Upper lobe of right lung (tissue), 1 donor: ENCODE data around the gene OR2G3. TPM values are rescaled to one million over a fixed set of nuclear protein-coding genes. Genes with fewer than 3 reads are reported as not detected.

Experiments
- ATAC-seq: fragments of 200-7000 bp; cut with Tn5 transposase; one replicate; pipeline ENCODE4 v1.9.1; 2020; ENCODE audit warnings: mild to moderate bottlenecking, moderate library complexity
- DNase-seq: peaks from one replicate; pipeline ENCODE4 v3.0.0-alpha.2; 2020
- H3K27ac ChIP-seq: fragments of 200-600 bp; one replicate; pipeline ENCODE4 v1.8.0; 2022
- H3K27me3 ChIP-seq: fragments of 200-600 bp; one replicate; pipeline ENCODE4 v1.8.0; 2022; ENCODE audit warnings: mild to moderate bottlenecking
- H3K36me3 ChIP-seq: fragments of 200-600 bp; one replicate; pipeline ENCODE4 v1.8.0; 2022
- H3K4me1 ChIP-seq: fragments of 200-600 bp; one replicate; pipeline ENCODE4 v1.8.0; 2022
- H3K4me3 ChIP-seq: fragments of 200-600 bp; one replicate; pipeline ENCODE4 v1.8.0; 2022; ENCODE audit warnings: mild to moderate bottlenecking
- H3K9me3 ChIP-seq: fragments of 200-600 bp; one replicate; pipeline ENCODE4 v1.8.0; 2022
- intact Hi-C: fragments of 100-400 bp; cut with DNase I; formaldehyde crosslinking; loops from one replicate; pipeline ENCODE4 v1.11.0; 2022
- total RNA-seq: library from RNA; stranded (reverse); fragmentation: NEBNext Ultra II Directional; extraction: Animal tissue kit (Norgen Biotek cat#: 25700); gene quantifications from one replicate; pipeline ENCODE4 v1.2.1, GENCODE V29; 2021
- TF ChIP-seq, protein P1 (sequence below): fragments of 200-600 bp; IDR thresholded peaks from one replicate; pipeline ENCODE4 v1.8.0; 2022; ENCODE audit warnings: antibody characterized with exemption
- donor health status: DM: no; HTN: yes; CAD: no; lungs with severe emphysema.

OR2G3 gene
- total RNA-seq, 1 donor from 2014 or later, result not detected

DNA sequence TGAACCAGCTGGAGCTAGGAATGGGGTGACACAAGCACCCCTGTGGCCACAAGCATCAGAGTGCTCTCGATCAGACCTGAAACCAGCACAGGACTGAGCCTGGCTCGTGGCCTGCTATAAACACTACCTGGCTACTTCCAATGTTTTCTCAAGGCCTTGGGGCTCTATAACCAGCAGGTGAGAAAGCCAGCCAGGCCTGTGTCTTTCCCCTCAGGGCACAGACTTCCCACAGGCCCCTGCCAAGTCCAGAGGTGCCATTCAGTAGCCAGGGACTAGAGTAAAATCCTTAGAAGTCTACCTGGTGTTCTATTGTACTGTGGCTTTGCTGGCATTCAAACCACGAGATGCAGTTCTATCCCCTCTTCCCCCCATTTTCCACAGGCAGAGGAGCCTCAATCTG is 22.6 kb downstream of the OR2G3 start:
- intact Hi-C loops, result no loop called here
- Histone ChIP-seq H3K9me3 (no peaks in the 10 kb centered on the region), H3K4me1 (no peaks in the 10 kb centered on the region), H3K27ac (no peak overlapping the region), H3K4me3 (no peak overlapping the region), H3K36me3 (no peaks in the 10 kb centered on the region), H3K27me3 (no peaks in the 10 kb centered on the region)
- DNase-seq, result no peak
- no peak for ATAC-seq
- TF ChIP-seq, protein P1, sequence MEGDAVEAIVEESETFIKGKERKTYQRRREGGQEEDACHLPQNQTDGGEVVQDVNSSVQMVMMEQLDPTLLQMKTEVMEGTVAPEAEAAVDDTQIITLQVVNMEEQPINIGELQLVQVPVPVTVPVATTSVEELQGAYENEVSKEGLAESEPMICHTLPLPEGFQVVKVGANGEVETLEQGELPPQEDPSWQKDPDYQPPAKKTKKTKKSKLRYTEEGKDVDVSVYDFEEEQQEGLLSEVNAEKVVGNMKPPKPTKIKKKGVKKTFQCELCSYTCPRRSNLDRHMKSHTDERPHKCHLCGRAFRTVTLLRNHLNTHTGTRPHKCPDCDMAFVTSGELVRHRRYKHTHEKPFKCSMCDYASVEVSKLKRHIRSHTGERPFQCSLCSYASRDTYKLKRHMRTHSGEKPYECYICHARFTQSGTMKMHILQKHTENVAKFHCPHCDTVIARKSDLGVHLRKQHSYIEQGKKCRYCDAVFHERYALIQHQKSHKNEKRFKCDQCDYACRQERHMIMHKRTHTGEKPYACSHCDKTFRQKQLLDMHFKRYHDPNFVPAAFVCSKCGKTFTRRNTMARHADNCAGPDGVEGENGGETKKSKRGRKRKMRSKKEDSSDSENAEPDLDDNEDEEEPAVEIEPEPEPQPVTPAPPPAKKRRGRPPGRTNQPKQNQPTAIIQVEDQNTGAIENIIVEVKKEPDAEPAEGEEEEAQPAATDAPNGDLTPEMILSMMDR, result no peak

DNA sequence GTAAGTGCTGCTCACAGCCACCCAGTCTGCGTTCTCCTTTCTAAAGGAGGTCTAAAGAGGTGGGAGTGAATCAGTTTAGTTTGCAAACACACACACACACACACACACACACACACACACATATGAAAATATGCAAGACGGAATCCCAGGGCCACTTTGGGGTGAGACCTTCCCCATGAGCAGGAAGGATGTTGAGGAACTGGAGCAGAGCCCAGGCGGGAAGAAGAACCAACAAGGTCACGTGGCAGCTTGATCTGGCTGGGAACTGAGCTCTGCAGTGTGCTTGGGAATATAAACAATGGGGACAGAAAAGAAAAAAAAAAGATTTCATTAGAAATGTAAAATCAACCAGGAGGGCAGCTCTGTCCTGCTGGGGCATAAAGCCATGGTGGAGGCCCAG is 32.6 kb downstream of the OR2G3 start:
- no peak for DNase-seq
- no peak overlapping the region for H3K4me3 ChIP-seq
- H3K27me3 ChIP-seq, result no peaks in the 10 kb centered on the region
- intact Hi-C loops, result no loop called here
- no peaks in the 10 kb centered on the region for H3K9me3 ChIP-seq
- ATAC-seq, result no peak
- no peaks in the 10 kb centered on the region for H3K36me3 ChIP-seq
- TF ChIP-seq, protein P1, result no peak
- H3K4me1 ChIP-seq, result no peaks in the 10 kb centered on the region
- H3K27ac ChIP-seq, result no peak overlapping the region

GRCh38 chr1:247638781-247639180 is 33.4 kb downstream of the OR2G3 start:
- no peaks in the 10 kb centered on the region for H3K4me1 ChIP-seq
- no peaks in the 10 kb centered on the region for H3K27me3 ChIP-seq
- ATAC-seq (no peak), DNase-seq (no peak)
- H3K4me3 ChIP-seq, result peak overlapping the region; percentile 40
- intact Hi-C loops, result no loop called here
- no peaks in the 10 kb centered on the region for H3K9me3 ChIP-seq
- no peak overlapping the region for H3K27ac ChIP-seq
- TF ChIP-seq, protein P1, result no peak
- no peaks in the 10 kb centered on the region for H3K36me3 ChIP-seq

DNA sequence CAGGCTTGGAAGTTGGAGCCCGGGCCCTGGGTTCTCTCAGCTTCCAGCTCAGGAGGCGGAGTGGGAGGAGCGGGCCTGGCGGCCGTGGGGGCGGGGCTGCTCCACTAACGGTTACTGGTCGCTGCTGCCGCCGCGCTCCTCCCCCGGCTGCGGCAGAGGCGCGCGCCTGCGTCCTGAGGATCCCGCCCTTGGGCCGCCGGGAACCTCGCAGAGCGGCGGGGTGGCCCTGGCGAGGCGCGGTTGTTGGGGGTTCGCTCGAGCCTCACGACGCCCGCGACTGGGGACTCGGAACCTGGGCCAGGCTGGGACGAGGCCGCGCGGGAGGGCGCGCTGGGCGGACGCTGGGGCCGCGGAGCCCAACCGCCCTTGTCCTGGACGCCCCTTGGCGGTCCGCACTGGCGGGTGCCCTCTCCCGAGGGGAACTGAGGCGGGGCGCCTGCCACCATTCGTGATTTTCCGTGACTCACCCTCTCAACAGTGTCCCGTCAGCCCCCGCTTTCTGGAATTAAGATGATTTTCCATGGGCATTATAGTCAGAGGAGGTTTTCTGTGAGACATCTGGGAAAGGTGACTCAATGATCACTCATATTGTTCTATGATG is 34.1 kb downstream of the OR2G3 start:
- TF ChIP-seq, protein P1, result no peak
- Histone ChIP-seq H3K27ac (no peak overlapping the region), H3K36me3 (no peaks in the 10 kb centered on the region), H3K4me3 (peak overlapping the region; percentile 40), H3K9me3 (no peaks in the 10 kb centered on the region), H3K27me3 (no peaks in the 10 kb centered on the region), H3K4me1 (no peaks in the 10 kb centered on the region)
- DNase-seq (peak; percentile 87), ATAC-seq (peak; percentile 96)
- intact Hi-C loops, result no loop called here

DNA sequence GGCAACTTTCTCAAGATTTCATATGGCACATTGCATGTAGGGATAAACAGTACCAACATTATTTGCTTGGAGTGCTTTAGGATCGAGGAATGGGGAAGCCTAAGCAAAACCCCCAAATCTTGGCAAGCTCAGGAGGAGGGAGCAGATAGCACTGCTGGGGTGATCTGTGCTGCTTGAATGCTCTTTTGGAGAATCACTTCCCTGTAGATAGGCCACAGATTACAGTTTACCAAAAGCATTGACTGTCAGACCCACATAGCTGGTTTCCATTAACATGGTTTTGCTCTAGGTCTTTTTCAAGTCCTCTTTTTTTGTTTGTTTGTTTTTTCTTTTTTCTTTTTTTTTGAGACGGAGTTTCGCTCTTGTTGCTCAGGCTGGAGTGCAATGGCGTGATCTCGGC is 37.4 kb downstream of the OR2G3 start:
- intact Hi-C loops, result no loop called here
- TF ChIP-seq, protein P1, result no peak

GRCh38 chr1:247646867-247647266 is 41.5 kb downstream of the OR2G3 start:
- no peak overlapping the region for H3K27ac ChIP-seq
- peak; percentile 24 for ATAC-seq
- no peak overlapping the region for H3K4me3 ChIP-seq
- TF ChIP-seq, protein P1, result no peak
- DNase-seq, result no peak
- H3K36me3 ChIP-seq, result no peaks in the 10 kb centered on the region
- no peaks in the 10 kb centered on the region for H3K9me3 ChIP-seq
- no peaks in the 10 kb centered on the region for H3K27me3 ChIP-seq
- no peaks in the 10 kb centered on the region for H3K4me1 ChIP-seq
- intact Hi-C loops, result no loop called here

More for the DNA sequence above, 37.4 kb downstream of the OR2G3 start:
- Histone ChIP-seq H3K36me3 (no peaks in the 10 kb centered on the region), H3K27ac (no peak overlapping the region), H3K4me3 (no peak overlapping the region), H3K9me3 (no peaks in the 10 kb centered on the region), H3K4me1 (no peaks in the 10 kb centered on the region), H3K27me3 (no peaks in the 10 kb centered on the region)
- DNase-seq, result no peak
- no peak for ATAC-seq
